ENCODE data around the gene ENKUR.

Gene ENKUR

GRCh38 chr10:25038325-25038724 lies 22.4 kb upstream of the ENKUR start:
- H3K18ac ChIP-seq (ENCODE audit: low read length), result no peak overlapping the region
- H3K56ac ChIP-seq (ENCODE audit: low read length), result no peak overlapping the region
- no peak overlapping the region for H2BK120ac ChIP-seq (ENCODE audit: low read depth, low read length)
- H3K79me1 ChIP-seq (ENCODE audit: low read length), result no peaks in the 10 kb centered on the region
- no peaks in the 10 kb centered on the region for H3K27me3 ChIP-seq (ENCODE audit: insufficient read depth, low read length, poor library complexity)
- H4K8ac ChIP-seq (ENCODE audit: low read depth, low read length), result no peak overlapping the region
- no peaks in the 10 kb centered on the region for H3K36me3 ChIP-seq (ENCODE audit: control insufficient read depth, insufficient read depth, low read length)
- H2BK5ac ChIP-seq (ENCODE audit: low read length), result no peak overlapping the region
- no peak overlapping the region for H2AK5ac ChIP-seq (ENCODE audit: low read length)
- no CpG with 5 or more reads among the region's 2 CpGs for WGBS (ENCODE audit: extremely low coverage, insufficient coverage, low lambda C conversion rate)
- H3K4me1 ChIP-seq (ENCODE audit: control insufficient read depth, low read depth, low read length), result no peaks in the 10 kb centered on the region
- no peaks in the 10 kb centered on the region for H3K79me2 ChIP-seq (ENCODE audit: control insufficient read depth, insufficient read depth, low read length)
- H2BK15ac ChIP-seq (replicated peaks; ENCODE audit: low read depth), result no peak overlapping the region
- no peak for DNase-seq
- H3K27ac ChIP-seq (ENCODE audit: low read depth, low read length), result no peak overlapping the region
- H3K9ac ChIP-seq (ENCODE audit: low read length), result no peak overlapping the region
- no peak overlapping the region for H3K4me3 ChIP-seq (ENCODE audit: low read length)
- no peak overlapping the region for H4K5ac ChIP-seq (ENCODE audit: low read length)
- no peak overlapping the region for H3K23ac ChIP-seq (ENCODE audit: low read length)
- H3K4ac ChIP-seq (ENCODE audit: low read depth, low read length), result no peak overlapping the region
- no peak overlapping the region for H3K4me2 ChIP-seq (ENCODE audit: low read length)

DNA sequence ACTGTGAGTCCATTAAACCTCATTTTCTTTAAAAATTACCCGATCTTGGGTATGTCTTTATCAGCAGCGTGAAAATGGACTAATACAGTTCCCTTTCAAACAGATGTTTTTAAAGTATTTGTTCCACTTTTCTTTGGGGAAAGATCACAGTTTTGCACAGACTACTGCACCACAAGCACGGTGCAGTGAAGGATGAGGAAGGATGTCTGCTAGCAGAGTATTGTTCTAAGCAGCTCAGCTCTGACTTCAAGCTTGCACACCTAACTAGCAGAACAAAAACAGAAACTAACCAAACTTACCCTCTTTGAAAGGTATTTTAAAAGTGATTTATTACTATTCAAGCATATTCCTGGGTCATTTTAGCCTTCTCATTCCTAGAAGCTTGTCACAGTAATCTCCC lies 20.4 kb upstream of the ENKUR start:
- no peak overlapping the region for H3K4me3 ChIP-seq (ENCODE audit: low read length)
- no peaks in the 10 kb centered on the region for H3K79me1 ChIP-seq (ENCODE audit: low read length)
- H3K27me3 ChIP-seq (ENCODE audit: insufficient read depth, low read length, poor library complexity), result no peaks in the 10 kb centered on the region
- no peak overlapping the region for H3K4me2 ChIP-seq (ENCODE audit: low read length)
- no peak overlapping the region for H2BK5ac ChIP-seq (ENCODE audit: low read length)
- H3K56ac ChIP-seq (ENCODE audit: low read length), result no peak overlapping the region
- H4K5ac ChIP-seq (ENCODE audit: low read length), result no peak overlapping the region
- H3K79me2 ChIP-seq (ENCODE audit: control insufficient read depth, insufficient read depth, low read length), result no peaks in the 10 kb centered on the region
- no peak overlapping the region for H3K9ac ChIP-seq (ENCODE audit: low read length)
- no peak overlapping the region for H2BK15ac ChIP-seq (replicated peaks; ENCODE audit: low read depth)
- no peaks in the 10 kb centered on the region for H3K4me1 ChIP-seq (ENCODE audit: control insufficient read depth, low read depth, low read length)
- WGBS (ENCODE audit: extremely low coverage, insufficient coverage, low lambda C conversion rate), result no CpG with 5 or more reads among the region's 3 CpGs
- H2BK120ac ChIP-seq (ENCODE audit: low read depth, low read length), result no peak overlapping the region
- H2AK5ac ChIP-seq (ENCODE audit: low read length), result no peak overlapping the region
- DNase-seq, result no peak
- no peak overlapping the region for H3K4ac ChIP-seq (ENCODE audit: low read depth, low read length)
- H3K27ac ChIP-seq (ENCODE audit: low read depth, low read length), result no peak overlapping the region
- H4K8ac ChIP-seq (ENCODE audit: low read depth, low read length), result no peak overlapping the region
- no peak overlapping the region for H3K23ac ChIP-seq (ENCODE audit: low read length)
- no peaks in the 10 kb centered on the region for H3K36me3 ChIP-seq (ENCODE audit: control insufficient read depth, insufficient read depth, low read length)
- no peak overlapping the region for H3K18ac ChIP-seq (ENCODE audit: low read length)

DNA sequence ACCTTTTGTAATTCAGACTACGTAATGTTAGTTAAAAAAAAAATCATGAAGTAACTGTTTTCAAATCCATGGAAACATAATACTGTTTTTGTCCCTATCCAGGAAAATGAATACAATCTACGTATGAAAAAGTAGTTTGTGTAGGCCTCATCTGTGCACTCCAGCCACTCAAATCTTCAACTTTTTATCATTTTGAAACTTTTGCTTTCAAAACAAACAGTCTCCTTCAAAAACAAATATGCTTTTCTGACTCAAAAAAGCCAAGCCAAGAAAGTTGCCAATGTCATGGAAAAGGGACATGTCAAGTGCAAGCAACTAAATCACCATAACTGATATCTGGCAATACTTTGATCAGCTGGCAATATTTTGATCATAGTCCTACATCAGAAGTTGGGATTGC lies 13.6 kb upstream of the ENKUR start:
- Histone ChIP-seq H3K4ac (ENCODE audit: low read depth, low read length) (no peak overlapping the region), H2AK5ac (ENCODE audit: low read length) (no peak overlapping the region), H2BK120ac (ENCODE audit: low read depth, low read length) (no peak overlapping the region), H3K79me2 (ENCODE audit: control insufficient read depth, insufficient read depth, low read length) (no peaks in the 10 kb centered on the region), H3K36me3 (ENCODE audit: control insufficient read depth, insufficient read depth, low read length) (no peaks in the 10 kb centered on the region), H2BK15ac (replicated peaks; ENCODE audit: low read depth) (no peak overlapping the region), H4K8ac (ENCODE audit: low read depth, low read length) (no peak overlapping the region), H3K27me3 (ENCODE audit: insufficient read depth, low read length, poor library complexity) (no peaks in the 10 kb centered on the region), H3K4me3 (ENCODE audit: low read length) (no peak overlapping the region), H3K27ac (ENCODE audit: low read depth, low read length) (no peak overlapping the region), H3K4me1 (ENCODE audit: control insufficient read depth, low read depth, low read length) (no peaks in the 10 kb centered on the region), H3K23ac (ENCODE audit: low read length) (no peak overlapping the region), H2BK5ac (ENCODE audit: low read length) (no peak overlapping the region), H3K79me1 (ENCODE audit: low read length) (no peaks in the 10 kb centered on the region), H3K4me2 (ENCODE audit: low read length) (no peak overlapping the region), H3K9ac (ENCODE audit: low read length) (no peak overlapping the region), H4K5ac (ENCODE audit: low read length) (no peak overlapping the region), H3K56ac (ENCODE audit: low read length) (no peak overlapping the region), H3K18ac (ENCODE audit: low read length) (no peak overlapping the region)
- no CpG with 5 or more reads among the region's 2 CpGs for WGBS (ENCODE audit: extremely low coverage, insufficient coverage, low lambda C conversion rate)
- no peak for DNase-seq

DNA sequence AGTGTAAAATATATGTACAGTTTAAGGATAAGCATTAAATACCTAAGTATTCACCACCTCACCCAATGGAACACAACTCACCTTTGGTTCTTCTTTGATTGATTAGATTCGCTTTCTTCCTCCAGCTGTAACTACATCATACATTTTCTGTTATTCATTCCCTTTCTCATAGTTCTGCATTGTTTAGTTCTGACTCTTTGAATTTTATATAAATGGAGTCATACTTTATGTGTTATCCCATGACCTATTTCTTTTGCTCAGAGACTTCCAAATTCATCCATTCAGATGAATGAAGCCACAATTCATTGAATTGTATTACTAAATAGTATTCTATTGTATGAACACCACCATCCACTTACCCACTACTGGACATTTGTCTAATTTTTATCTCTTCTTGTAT lies 12.8 kb upstream of the ENKUR start:
- no peak overlapping the region for H3K4me3 ChIP-seq (ENCODE audit: low read length)
- no peaks in the 10 kb centered on the region for H3K79me2 ChIP-seq (ENCODE audit: control insufficient read depth, insufficient read depth, low read length)
- no peak overlapping the region for H2BK5ac ChIP-seq (ENCODE audit: low read length)
- H3K9ac ChIP-seq (ENCODE audit: low read length), result no peak overlapping the region
- DNase-seq, result no peak
- H2BK120ac ChIP-seq (ENCODE audit: low read depth, low read length), result no peak overlapping the region
- no peak overlapping the region for H2BK15ac ChIP-seq (replicated peaks; ENCODE audit: low read depth)
- no peaks in the 10 kb centered on the region for H3K4me1 ChIP-seq (ENCODE audit: control insufficient read depth, low read depth, low read length)
- H3K23ac ChIP-seq (ENCODE audit: low read length), result no peak overlapping the region
- H3K79me1 ChIP-seq (ENCODE audit: low read length), result no peaks in the 10 kb centered on the region
- no peak overlapping the region for H3K18ac ChIP-seq (ENCODE audit: low read length)
- H3K27ac ChIP-seq (ENCODE audit: low read depth, low read length), result no peak overlapping the region
- H3K36me3 ChIP-seq (ENCODE audit: control insufficient read depth, insufficient read depth, low read length), result no peaks in the 10 kb centered on the region
- H3K56ac ChIP-seq (ENCODE audit: low read length), result no peak overlapping the region
- H3K4me2 ChIP-seq (ENCODE audit: low read length), result no peak overlapping the region
- H2AK5ac ChIP-seq (ENCODE audit: low read length), result no peak overlapping the region
- H4K5ac ChIP-seq (ENCODE audit: low read length), result no peak overlapping the region
- WGBS (ENCODE audit: extremely low coverage, insufficient coverage, low lambda C conversion rate), result no CpG with 5 or more reads among the region's 1 CpG
- no peak overlapping the region for H3K4ac ChIP-seq (ENCODE audit: low read depth, low read length)
- no peaks in the 10 kb centered on the region for H3K27me3 ChIP-seq (ENCODE audit: insufficient read depth, low read length, poor library complexity)
- no peak overlapping the region for H4K8ac ChIP-seq (ENCODE audit: low read depth, low read length)

GRCh38 chr10:25026463-25026862 lies 10.5 kb upstream of the ENKUR start:
- Histone ChIP-seq H3K79me2 (ENCODE audit: control insufficient read depth, insufficient read depth, low read length) (no peaks in the 10 kb centered on the region), H3K23ac (ENCODE audit: low read length) (no peak overlapping the region)
- no CpG with 5 or more reads among the region's 1 CpG for whole genome bisulfite sequencing (ENCODE audit: extremely low coverage, insufficient coverage, low lambda C conversion rate)

GRCh38 chr10:25024528-25024927 lies 8.6 kb upstream of the ENKUR start:
- Histone ChIP-seq H2BK5ac (ENCODE audit: low read length) (no peak overlapping the region), H3K9ac (ENCODE audit: low read length) (no peak overlapping the region), H2BK15ac (replicated peaks; ENCODE audit: low read depth) (no peak overlapping the region), H3K23ac (ENCODE audit: low read length) (no peak overlapping the region), H4K8ac (ENCODE audit: low read depth, low read length) (no peak overlapping the region), H3K18ac (ENCODE audit: low read length) (no peak overlapping the region), H3K27ac (ENCODE audit: low read depth, low read length) (no peak overlapping the region), H3K36me3 (ENCODE audit: control insufficient read depth, insufficient read depth, low read length) (no peaks in the 10 kb centered on the region), H2AK5ac (ENCODE audit: low read length) (no peak overlapping the region), H3K79me2 (ENCODE audit: control insufficient read depth, insufficient read depth, low read length) (no peaks in the 10 kb centered on the region), H3K4ac (ENCODE audit: low read depth, low read length) (no peak overlapping the region), H4K5ac (ENCODE audit: low read length) (no peak overlapping the region), H3K56ac (ENCODE audit: low read length) (no peak overlapping the region), H3K4me2 (ENCODE audit: low read length) (no peak overlapping the region), H3K27me3 (ENCODE audit: insufficient read depth, low read length, poor library complexity) (no peaks in the 10 kb centered on the region), H3K4me3 (ENCODE audit: low read length) (no peak overlapping the region), H2BK120ac (ENCODE audit: low read depth, low read length) (no peak overlapping the region), H3K4me1 (ENCODE audit: control insufficient read depth, low read depth, low read length) (no peaks in the 10 kb centered on the region), H3K79me1 (ENCODE audit: low read length) (no peaks in the 10 kb centered on the region)
- DNase-seq, result no peak
- WGBS (ENCODE audit: extremely low coverage, insufficient coverage, low lambda C conversion rate), result no CpG with 5 or more reads among the region's 8 CpGs

More at GRCh38 chr10:25026463-25026862, 10.5 kb upstream of the ENKUR start:
- Histone ChIP-seq H3K4me2 (ENCODE audit: low read length) (no peak overlapping the region), H3K18ac (ENCODE audit: low read length) (no peak overlapping the region), H3K9ac (ENCODE audit: low read length) (no peak overlapping the region), H3K36me3 (ENCODE audit: control insufficient read depth, insufficient read depth, low read length) (no peaks in the 10 kb centered on the region), H2BK15ac (replicated peaks; ENCODE audit: low read depth) (no peak overlapping the region), H3K4ac (ENCODE audit: low read depth, low read length) (no peak overlapping the region), H3K79me1 (ENCODE audit: low read length) (no peaks in the 10 kb centered on the region), H2BK5ac (ENCODE audit: low read length) (no peak overlapping the region), H4K5ac (ENCODE audit: low read length) (no peak overlapping the region), H3K56ac (ENCODE audit: low read length) (no peak overlapping the region), H3K27ac (ENCODE audit: low read depth, low read length) (no peak overlapping the region), H2BK120ac (ENCODE audit: low read depth, low read length) (no peak overlapping the region), H3K27me3 (ENCODE audit: insufficient read depth, low read length, poor library complexity) (no peaks in the 10 kb centered on the region), H2AK5ac (ENCODE audit: low read length) (no peak overlapping the region), H4K8ac (ENCODE audit: low read depth, low read length) (no peak overlapping the region), H3K4me1 (ENCODE audit: control insufficient read depth, low read depth, low read length) (no peaks in the 10 kb centered on the region), H3K4me3 (ENCODE audit: low read length) (no peak overlapping the region)
- peak; percentile 2 for DNase-seq
